Tongue (tissue), 2 donors: ENCODE results near the gene SGK2. TPM values are rescaled to one million over a fixed set of nuclear protein-coding genes. Genes with fewer than 3 reads are reported as not detected.

Experiments used
- DNase-seq: peaks from one replicate; pipeline ENCODE4 v3.0.0-alpha.2; 2015
- total RNA-seq: library from RNA; depleted of rRNA; stranded (reverse); fragments of >200 nt; gene quantifications from one replicate; pipeline ENCODE4 v1.2.3, GENCODE V29; 2014

SGK2 gene
- total RNA-seq = 1.2 TPM

- no peak for DNase-seq
Observed at GRCh38 chr20:43558412-43559146, at the start of gene SGK2. SGK2 (plus strand) TSS chr20:43559027; CDS start chr20:43566496, 7,469 bp downstream.

DNA sequence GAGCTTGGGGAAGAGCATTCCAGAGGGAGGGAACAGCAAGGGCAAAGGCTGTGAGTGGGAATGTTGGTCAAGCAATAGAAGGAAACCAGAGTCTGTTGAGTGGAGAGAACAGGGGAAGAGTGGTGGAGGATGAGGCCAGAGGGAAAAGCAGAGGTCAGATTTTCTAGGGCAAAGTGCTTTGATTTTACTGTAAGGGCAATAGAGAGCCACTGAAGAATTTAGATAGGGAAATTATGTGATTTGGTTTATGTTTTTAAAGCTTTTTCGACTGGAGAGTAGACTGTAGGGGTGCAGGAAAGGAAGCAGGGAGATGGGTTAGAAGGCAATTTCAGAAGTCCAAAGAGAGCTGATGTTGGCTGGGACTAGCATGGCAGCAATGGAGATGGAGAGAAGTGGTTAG is 46.9 kb upstream of the SGK2 start:
- no peak for DNase-seq

DNA sequence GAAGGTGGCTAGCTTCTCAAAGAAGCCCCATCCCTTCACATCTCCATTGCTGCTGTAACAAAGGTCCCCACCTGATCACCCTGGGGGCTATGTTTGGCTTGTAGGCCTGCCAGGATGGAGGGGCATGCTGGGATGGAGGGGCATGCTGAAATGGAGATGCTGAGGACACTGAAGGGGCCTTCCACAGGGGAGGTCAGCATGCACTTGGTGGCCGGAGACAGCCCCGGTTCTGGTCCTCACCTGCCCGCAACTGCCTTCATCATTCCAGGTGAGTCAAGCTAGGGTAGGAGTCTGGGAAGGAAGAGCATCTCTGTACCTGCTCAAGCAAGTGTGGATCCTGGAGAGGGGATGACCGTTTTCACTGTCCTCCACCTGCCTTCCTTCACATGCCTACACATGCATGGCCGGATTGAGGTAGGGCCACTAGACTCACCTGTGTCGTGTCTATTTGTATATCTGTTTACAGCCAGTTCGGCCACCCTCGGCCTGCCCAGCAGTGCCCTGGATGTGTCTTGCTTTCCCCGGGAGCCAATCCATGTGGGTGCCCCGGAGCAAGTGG is 45.4 kb upstream of the SGK2 start:
- no peak for DNase-seq

DNA sequence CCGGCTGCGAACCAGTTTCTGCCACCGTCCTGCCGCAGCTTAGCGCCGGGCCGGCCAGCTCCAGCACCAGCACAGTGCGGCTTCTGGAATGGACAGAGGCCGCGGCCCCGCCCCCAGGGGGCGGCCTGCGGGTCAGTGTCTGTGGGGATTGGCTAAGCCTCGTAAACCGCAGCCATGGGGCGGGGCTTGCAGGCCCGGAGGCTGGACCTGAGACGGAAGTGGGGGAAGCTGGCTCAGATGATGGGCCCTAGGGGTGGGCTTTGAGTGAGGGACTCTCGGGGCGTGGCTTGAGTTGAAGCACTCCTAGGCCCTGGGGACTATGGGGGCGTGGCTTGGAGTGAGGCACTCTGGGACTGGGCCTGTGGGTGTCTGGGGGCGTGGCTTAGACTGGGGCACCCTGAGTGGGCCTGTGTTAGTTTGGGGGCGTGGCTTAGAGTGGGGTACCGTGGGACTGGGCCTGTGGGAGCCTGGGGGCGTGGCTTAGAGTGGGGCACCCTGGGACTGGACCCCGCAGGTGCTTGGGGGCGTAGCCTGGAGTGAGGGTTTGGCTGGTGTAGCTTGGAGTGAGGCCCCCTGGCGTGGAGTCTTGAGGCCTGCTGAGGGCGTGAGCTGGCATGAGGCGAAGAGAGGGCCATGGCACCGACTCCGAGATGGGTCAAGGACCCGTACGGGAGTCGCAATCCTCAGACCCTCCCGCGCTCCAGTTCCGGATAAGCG is 44.7 kb upstream of the SGK2 start:
- peak; percentile 97 for DNase-seq

- DNase-seq = peak; percentile 43
Observed at GRCh38 chr20:43514648-43514999, 44.2 kb upstream of the SGK2 start.

- DNase-seq = no peak
Observed at GRCh38 chr20:43515628-43516027, 43.2 kb upstream of the SGK2 start.

DNA sequence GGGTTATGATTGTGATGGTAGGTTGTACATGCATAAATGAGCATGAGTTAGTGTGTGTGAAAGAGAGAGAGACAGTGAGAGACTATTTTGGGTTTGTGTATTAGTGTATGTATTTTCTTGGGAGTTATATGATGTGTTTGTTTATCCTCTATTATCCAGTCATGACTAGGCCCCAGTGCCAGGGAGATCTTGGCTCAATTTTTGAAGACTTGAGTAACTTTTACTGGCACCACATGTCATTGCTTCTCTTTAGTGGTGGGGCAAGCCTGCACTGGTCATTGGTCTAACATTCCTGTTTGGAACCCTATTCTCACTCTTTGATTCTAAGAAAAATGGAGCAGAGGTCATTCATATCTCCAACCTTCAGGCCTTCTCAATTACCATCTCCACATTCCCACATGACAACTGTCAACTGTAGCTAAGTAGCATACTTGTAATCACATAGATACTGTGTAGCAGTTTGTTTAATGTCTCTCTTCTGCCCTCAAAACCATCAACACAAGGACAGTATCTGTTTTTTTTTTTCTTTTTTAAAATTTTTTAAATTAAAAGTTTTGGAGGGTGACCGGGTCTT is 42.5 kb upstream of the SGK2 start:
- DNase-seq = no peak

DNA sequence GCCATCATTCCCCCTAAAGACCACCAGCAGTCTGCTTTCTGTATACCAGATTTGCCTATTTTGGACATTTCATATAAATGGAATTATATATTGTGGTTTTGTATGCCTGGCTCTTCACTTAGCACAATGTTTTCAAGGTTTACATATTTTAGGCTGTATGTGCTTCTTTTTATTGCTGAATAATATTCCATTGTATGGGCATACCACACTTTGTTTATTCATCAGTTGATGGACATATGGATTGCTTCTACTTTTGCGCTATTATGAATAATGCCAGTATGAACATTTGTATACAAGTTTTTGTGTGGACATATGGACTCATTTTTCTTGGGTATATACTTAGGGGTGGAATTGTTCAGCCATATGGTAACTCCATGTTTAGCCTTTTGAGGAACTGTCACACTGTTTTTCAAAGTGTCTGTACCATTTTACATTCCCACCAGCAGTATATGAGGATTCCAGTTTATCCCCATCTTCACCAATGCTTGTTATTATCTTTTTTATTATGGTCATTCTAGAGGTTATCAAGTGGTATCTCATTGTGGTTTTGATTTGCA is 38.7 kb upstream of the SGK2 start:
- no peak for DNase-seq

DNA sequence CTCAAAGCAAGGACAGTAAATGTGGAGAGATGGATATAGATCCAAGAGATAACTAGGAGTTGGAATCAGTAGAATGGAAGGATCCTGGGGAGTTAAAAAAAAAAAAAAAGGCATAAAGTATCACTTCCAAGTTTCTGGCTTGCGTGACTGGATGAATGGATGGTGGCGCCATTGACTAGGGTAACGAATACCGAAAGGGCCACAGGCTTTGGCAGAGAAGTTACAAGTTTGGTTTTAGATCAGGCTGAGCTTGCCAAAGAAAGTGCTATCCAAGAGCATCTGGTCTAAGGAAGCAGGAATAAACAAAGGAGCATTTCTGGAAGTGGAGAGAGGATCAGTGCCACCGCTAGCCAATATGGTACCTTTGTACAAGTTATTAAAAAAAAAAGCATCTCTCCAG is 33.8 kb upstream of the SGK2 start:
- no peak for DNase-seq

GRCh38 chr20:43528258-43528875 is 30.5 kb upstream of the SGK2 start:
- no peak for DNase-seq

DNA sequence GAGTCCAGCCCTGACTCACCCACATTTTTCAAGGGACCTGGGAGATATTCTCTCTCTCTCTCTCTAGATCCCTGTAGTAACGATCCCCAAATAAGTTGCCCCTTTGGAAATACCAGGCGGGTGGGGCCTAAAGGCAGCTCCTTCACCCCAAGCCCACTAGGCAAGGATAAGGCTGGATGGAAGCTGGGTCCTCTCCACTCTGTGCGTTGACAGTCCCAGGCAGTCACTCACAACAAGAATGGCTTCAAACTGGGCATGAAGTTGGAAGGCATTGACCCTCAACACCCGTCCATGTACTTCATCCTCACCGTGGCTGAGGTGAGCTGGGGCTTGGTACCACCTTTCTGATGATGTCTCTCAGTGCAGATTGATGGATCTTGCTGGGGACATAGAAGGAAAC is 29.8 kb upstream of the SGK2 start:
- DNase-seq = no peak

DNA sequence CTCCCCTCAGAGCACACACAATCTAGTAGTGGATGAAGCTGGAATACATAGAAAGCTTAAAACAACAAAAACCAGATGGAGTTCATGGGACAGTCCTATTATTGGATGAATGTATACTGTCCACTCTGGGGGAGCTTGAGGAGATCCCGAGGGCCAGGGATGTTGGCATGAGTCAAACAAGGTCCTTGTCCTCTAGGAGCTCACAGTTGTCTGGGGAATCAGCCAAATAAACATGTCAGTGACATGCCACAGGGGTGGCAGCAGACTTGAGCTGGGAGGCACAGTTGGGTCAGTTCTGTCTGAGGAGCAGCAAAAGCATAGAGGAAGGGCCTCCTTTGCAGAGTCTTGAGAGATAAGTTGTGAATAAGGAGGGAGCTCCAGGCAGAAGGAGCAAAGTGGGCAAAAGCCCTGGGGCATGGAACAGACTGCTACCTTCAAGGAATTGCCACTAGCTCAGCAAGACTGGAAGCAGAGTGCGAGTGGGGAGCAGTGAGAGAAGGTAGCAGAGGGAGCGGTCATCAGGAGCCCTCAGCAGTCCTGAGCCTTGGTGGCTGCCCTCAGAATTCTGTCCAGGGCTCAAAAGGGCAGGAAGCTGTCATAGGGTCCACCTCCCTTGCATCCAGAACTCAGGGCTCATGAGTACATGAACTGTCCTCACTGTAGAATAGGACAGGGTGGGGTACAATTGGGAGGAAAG is 29.2 kb upstream of the SGK2 start:
- DNase-seq = no peak

GRCh38 chr20:43530321-43531090 is 28.3 kb upstream of the SGK2 start:
- DNase-seq = no peak

DNA sequence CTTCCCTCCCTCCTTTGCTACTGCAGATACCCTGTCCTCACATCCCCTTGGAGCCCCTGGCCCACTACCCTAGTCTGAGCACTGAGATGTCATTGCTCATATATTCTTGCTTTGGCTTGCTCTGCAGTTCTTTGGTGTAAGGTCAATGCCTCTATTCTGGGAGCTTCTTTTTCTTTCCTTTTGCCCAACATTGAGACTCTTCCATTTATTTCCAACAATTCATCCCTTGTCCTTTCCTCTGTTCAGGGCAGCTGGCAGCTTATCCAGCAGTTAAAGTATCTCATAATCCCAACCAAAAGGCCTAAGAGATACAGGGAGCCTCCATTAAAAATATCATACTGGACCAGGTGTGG is 27.8 kb upstream of the SGK2 start:
- no peak for DNase-seq

- no peak for DNase-seq
Observed at GRCh38 chr20:43532416-43533055, 26.3 kb upstream of the SGK2 start.

- DNase-seq = no peak
Observed at GRCh38 chr20:43533060-43533459, 25.8 kb upstream of the SGK2 start.

- no peak for DNase-seq
Observed at GRCh38 chr20:43534016-43534415, 24.8 kb upstream of the SGK2 start.

DNA sequence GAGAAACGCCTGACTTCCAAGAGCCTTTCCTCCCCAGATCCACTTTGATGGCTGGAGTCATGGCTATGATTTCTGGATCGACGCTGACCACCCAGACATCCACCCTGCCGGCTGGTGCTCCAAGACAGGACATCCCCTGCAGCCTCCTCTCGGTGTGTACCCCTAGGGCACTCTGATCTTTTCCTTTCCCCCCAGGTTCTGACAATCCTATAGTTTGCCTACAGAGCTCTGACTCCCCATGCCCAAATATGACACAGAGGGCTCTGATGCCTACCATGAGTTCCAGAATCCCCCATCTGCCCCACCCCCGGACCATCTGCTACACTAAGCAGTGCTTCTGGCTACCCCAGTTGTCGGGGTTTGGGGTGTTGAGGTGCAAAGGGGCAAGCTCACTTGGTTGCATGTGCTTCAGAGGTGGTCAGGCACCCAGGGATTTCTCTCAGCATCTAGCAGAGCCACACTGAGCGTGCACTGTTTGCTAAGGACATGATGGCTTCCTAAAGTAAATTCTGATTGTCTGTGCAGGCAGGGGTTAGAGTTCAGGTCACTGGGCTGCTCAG is 24.0 kb upstream of the SGK2 start:
- no peak for DNase-seq

DNA sequence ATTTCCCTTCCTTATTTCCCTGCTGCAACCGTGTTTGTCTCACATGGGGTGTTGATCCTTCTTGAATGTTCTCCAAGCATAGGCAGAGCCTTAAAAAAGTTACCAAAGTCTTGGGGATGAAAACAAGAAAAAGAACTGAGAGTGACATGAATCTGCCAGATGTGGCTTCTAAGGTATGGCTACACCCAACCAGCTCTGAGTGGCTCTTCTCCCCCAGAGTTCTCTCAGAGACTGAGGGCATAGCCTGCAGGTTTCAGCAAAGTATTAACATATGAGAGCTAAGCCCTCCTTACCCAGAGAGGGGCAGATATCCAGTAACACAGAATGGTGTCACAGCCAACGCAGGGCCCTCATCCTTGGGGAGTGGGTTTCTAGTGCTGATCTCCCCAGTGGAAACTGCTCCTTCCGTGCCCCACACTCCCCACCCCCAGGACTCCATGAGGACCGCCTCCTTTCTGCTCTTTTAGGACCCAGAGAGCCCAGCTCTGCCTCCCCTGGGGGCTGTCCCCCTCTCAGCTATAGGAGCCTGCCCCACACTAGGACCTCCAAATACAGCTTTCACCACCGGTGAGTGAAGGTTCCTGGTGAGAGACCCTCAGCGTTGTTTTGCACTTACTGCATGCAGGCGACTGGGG is 23.3 kb upstream of the SGK2 start:
- DNase-seq = no peak
